ENCODE results near the gene PGAM2.

The PGAM2 gene

DNA sequence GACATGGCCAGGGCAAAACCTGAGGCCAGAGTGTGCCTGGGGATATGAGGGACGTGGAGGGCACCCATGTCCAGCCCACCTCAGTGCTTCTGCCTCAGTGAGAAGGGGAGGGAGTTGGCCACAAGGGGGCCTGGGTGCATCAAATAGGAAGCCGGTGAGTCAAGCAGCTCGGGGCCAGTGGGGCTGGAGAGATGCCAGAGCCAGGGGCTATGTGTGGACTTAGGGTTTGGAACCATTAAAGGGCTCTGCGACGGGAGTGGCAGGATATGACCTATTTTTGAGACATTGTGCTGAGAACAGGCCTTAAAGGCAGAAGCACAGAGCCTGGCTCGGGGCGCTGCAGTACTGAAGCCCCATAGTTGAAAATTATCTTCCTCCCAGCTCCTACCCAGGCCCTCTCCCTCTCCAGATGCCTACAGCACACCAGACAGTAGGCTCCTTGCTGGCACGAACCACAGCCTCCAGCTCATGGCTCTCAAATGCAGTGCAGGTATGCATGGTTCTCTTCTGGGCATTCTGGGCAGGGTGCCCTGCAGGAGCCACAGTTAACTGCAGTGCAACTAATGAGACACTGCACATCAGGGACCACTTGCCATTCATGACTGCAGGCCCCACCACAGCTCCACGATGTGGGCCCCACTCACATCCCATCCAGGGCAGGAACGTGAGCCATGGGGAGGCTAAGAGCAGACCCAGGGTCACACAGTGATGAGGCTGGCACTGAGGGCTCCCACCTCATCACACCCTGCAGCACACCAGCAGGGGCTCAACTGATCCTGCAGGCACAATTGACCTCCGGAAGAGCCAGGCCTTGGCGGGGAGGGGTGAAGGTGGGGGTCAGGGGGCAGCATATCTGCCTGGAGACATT, 7.2 kb upstream of the PGAM2 start (continued):
- TF ChIP-seq ZNF600 (tag by site-specific recombination; IDR thresholded peaks at IDR 0.05) (peak; percentile 57; the same call in 1 of the 2 replicates), ZNF521 (tag by site-specific recombination; IDR thresholded peaks at IDR 0.05) (no peak), ZNF2 (tag by site-specific recombination; IDR thresholded peaks at IDR 0.05) (0 out of 2 replicates have a peak, but pooled peaks have one; percentile 32), KLF17 (tag by site-specific recombination; IDR thresholded peaks at IDR 0.05) (0 out of 2 replicates have a peak, but pooled peaks have one; percentile 34)

GRCh38 chr7:44071726-44072363, 6.5 kb upstream of the PGAM2 start:
- ChIA-PET POLR2A (interaction anchor here (1.1 kb wide), 1 partner anchor 8 kb away, joined by 4 read pairs; no protein-coding TSS in a partner anchor), CTCF (interaction anchor here (0.5 to 1.2 kb wide), 5 partner anchors 10 to 106 kb away, joined by 3 to 4 read pairs (median 3); no protein-coding TSS in a partner anchor)
- no peaks in the 10 kb centered on the region for H3K9me3 ChIP-seq (ENCODE audit: control insufficient read depth, insufficient read depth, low read depth, low read length)
- peaks cover 3% of the 10 kb centered on the region; the same call in 1 of the 2 replicates for H3K4me1 ChIP-seq (ENCODE audit: control insufficient read depth, insufficient read depth, low read length)
- peaks cover 6 to 43% of the 10 kb centered on the region in 2 experiments for H3K36me3 ChIP-seq (ENCODE audit: control insufficient read depth in 2 of 2, insufficient read depth in 1 of 2, low read length in 2 of 2)
- no peak for TF ChIP-seq ZNF692 (tag by site-specific recombination; IDR thresholded peaks at IDR 0.05)
- TF ChIP-seq ZNF311 (tag by site-specific recombination; IDR thresholded peaks at IDR 0.05; ENCODE audit: borderline replicate concordance) = no peak
- TF ChIP-seq PRDM1 (tag by site-specific recombination; IDR thresholded peaks at IDR 0.05) = no peak
- TF ChIP-seq, protein P1, sequence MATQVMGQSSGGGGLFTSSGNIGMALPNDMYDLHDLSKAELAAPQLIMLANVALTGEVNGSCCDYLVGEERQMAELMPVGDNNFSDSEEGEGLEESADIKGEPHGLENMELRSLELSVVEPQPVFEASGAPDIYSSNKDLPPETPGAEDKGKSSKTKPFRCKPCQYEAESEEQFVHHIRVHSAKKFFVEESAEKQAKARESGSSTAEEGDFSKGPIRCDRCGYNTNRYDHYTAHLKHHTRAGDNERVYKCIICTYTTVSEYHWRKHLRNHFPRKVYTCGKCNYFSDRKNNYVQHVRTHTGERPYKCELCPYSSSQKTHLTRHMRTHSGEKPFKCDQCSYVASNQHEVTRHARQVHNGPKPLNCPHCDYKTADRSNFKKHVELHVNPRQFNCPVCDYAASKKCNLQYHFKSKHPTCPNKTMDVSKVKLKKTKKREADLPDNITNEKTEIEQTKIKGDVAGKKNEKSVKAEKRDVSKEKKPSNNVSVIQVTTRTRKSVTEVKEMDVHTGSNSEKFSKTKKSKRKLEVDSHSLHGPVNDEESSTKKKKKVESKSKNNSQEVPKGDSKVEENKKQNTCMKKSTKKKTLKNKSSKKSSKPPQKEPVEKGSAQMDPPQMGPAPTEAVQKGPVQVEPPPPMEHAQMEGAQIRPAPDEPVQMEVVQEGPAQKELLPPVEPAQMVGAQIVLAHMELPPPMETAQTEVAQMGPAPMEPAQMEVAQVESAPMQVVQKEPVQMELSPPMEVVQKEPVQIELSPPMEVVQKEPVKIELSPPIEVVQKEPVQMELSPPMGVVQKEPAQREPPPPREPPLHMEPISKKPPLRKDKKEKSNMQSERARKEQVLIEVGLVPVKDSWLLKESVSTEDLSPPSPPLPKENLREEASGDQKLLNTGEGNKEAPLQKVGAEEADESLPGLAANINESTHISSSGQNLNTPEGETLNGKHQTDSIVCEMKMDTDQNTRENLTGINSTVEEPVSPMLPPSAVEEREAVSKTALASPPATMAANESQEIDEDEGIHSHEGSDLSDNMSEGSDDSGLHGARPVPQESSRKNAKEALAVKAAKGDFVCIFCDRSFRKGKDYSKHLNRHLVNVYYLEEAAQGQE (tag by site-specific recombination; IDR thresholded peaks at IDR 0.05) = no peak
- TF ChIP-seq ZNF843 (tag by site-specific recombination; IDR thresholded peaks at IDR 0.05) = no peak
- no peak for TF ChIP-seq ZNF292 (tag by site-specific recombination; IDR thresholded peaks at IDR 0.05; ENCODE audit: borderline replicate concordance, low read depth)
- no peak overlapping the region for H3K4me3 ChIP-seq (ENCODE audit: low read depth, low read length)
- no peak overlapping the region for H3K27ac ChIP-seq (ENCODE audit: extremely low read depth, low read depth, low read length)

DNA sequence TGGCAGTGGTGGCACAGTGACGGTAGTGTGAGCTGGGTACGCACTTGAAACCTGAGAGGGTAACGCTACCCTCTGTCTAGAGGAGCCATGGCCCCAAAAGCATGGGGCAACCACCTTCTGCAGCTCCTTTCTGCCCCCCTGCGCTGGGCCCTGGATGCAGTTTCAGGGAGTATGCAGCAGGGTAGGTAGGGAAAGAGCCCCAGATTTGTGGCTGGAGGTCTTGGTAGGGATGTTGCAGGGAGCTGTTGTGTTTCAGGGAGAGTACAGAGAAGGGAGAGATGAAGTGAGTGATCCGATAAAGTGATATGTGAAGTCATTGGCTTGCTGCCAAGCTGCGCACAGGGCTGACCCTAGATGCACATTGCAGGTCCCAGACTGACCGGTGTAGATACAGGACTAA, 2.7 kb upstream of the PGAM2 start:
- ChIA-PET POLR2A (interaction anchor here (0.6 to 2.5 kb wide), 5 partner anchors 13 to 133 kb away, joined by 3 to 11 read pairs (median 4); partner anchors contain the start of genes DBNL and YKT6), CTCF (interaction anchor here (0.6 to 3.3 kb wide), 2 partner anchors 12 to 128 kb away, joined by 3 to 14 read pairs; no protein-coding TSS in a partner anchor)
- TF ChIP-seq ZNF548 (tag by site-specific recombination; IDR thresholded peaks at IDR 0.05) (0 out of 2 replicates have a peak, but pooled peaks have one; percentile 43), ZNF600 (tag by site-specific recombination; IDR thresholded peaks at IDR 0.05) (0 out of 2 replicates have a peak, but pooled peaks have one; percentile 20), ZNF529 (tag by site-specific recombination; IDR thresholded peaks at IDR 0.05; ENCODE audit: insufficient replicate concordance) (no peak), ZNF555 (tag by site-specific recombination; conservative IDR thresholded peaks at IDR 0.05) (no peak)
- TF ChIP-seq, protein P2, sequence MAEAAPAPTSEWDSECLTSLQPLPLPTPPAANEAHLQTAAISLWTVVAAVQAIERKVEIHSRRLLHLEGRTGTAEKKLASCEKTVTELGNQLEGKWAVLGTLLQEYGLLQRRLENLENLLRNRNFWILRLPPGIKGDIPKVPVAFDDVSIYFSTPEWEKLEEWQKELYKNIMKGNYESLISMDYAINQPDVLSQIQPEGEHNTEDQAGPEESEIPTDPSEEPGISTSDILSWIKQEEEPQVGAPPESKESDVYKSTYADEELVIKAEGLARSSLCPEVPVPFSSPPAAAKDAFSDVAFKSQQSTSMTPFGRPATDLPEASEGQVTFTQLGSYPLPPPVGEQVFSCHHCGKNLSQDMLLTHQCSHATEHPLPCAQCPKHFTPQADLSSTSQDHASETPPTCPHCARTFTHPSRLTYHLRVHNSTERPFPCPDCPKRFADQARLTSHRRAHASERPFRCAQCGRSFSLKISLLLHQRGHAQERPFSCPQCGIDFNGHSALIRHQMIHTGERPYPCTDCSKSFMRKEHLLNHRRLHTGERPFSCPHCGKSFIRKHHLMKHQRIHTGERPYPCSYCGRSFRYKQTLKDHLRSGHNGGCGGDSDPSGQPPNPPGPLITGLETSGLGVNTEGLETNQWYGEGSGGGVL (tag by site-specific recombination; IDR thresholded peaks at IDR 0.05) = no peak
- TF ChIP-seq, protein P3, sequence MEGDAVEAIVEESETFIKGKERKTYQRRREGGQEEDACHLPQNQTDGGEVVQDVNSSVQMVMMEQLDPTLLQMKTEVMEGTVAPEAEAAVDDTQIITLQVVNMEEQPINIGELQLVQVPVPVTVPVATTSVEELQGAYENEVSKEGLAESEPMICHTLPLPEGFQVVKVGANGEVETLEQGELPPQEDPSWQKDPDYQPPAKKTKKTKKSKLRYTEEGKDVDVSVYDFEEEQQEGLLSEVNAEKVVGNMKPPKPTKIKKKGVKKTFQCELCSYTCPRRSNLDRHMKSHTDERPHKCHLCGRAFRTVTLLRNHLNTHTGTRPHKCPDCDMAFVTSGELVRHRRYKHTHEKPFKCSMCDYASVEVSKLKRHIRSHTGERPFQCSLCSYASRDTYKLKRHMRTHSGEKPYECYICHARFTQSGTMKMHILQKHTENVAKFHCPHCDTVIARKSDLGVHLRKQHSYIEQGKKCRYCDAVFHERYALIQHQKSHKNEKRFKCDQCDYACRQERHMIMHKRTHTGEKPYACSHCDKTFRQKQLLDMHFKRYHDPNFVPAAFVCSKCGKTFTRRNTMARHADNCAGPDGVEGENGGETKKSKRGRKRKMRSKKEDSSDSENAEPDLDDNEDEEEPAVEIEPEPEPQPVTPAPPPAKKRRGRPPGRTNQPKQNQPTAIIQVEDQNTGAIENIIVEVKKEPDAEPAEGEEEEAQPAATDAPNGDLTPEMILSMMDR (tag by site-specific recombination; IDR thresholded peaks at IDR 0.05) = 0 out of 2 replicates have a peak, but pooled peaks have one; percentile 22
- H3K4me1 ChIP-seq (ENCODE audit: control insufficient read depth, insufficient read depth, low read length) = peaks cover 3% of the 10 kb centered on the region; the same call in 1 of the 2 replicates
- no peaks in the 10 kb centered on the region for H3K9me3 ChIP-seq (ENCODE audit: control insufficient read depth, insufficient read depth, low read depth, low read length)
- peaks cover 0 to 6% of the 10 kb centered on the region in 2 experiments; a peak in 2 of 3 replicates for H3K36me3 ChIP-seq (ENCODE audit: control insufficient read depth in 2 of 2, insufficient read depth in 1 of 2, low read length in 2 of 2)
- H3K27ac ChIP-seq (ENCODE audit: extremely low read depth, low read depth, low read length) = no peak overlapping the region
- no peak overlapping the region for H3K4me3 ChIP-seq (ENCODE audit: low read depth, low read length)
